D341Med (cell line): Measurements from ENCODE around the gene TNXB.

Experiments
- DNase-seq: peaks from one replicate; pipeline ENCODE4 v3.0.0; 2012; ENCODE audit warnings: low spot score

Gene TNXB

GRCh38 chr6:32139590-32139989 lies 30.5 kb upstream of the TNXB start:
- DNase-seq, result no peak

GRCh38 chr6:32137454-32137853 lies 28.3 kb upstream of the TNXB start:
- no peak for DNase-seq

DNA sequence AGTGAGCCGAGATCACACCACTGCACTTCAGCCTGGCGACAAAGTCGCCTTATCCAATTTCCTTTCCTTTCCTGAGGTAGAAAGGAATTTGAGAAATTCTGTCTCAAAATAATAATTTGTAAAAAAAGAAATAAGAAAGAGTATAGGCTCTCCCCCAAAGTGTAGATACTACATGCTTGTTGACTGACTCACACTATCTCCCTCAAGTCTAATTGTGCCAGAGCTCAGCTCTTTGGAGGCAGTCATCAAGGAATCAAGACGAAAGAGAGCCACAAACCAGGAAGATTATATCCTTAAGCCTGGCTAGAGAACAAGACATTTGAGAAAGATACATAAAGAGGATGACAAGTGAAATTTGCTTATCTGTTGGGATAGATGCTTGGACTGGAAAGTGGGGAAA lies 24.6 kb upstream of the TNXB start:
- no peak for DNase-seq

- DNase-seq, result no peak
Observed at GRCh38 chr6:32132110-32132509, 23.0 kb upstream of the TNXB start.

DNA sequence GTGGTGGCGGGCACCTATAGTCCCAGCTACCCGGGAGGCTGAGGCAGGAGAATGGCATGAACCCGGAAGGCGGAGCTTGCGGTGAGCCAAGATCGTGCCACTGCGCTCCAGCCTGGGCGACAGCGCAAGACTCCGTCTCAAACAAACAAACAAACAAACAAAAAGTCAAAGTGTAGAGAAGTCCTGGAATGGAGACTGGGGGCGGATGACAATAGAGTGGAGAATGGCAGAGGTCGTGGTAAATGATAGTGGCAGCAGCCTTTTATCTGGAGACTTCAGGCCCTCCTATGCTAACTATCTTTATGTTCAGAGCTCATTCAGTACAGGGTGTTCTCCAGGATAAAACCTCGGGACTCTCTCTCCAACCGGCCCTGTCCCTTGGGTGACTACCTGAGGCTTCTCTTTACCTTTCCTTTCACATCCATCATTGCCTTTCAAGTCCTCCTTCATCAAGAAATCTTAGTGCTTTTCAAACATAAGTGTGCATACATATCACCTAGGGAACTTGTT lies 22.4 kb upstream of the TNXB start:
- DNase-seq, result no peak

DNA sequence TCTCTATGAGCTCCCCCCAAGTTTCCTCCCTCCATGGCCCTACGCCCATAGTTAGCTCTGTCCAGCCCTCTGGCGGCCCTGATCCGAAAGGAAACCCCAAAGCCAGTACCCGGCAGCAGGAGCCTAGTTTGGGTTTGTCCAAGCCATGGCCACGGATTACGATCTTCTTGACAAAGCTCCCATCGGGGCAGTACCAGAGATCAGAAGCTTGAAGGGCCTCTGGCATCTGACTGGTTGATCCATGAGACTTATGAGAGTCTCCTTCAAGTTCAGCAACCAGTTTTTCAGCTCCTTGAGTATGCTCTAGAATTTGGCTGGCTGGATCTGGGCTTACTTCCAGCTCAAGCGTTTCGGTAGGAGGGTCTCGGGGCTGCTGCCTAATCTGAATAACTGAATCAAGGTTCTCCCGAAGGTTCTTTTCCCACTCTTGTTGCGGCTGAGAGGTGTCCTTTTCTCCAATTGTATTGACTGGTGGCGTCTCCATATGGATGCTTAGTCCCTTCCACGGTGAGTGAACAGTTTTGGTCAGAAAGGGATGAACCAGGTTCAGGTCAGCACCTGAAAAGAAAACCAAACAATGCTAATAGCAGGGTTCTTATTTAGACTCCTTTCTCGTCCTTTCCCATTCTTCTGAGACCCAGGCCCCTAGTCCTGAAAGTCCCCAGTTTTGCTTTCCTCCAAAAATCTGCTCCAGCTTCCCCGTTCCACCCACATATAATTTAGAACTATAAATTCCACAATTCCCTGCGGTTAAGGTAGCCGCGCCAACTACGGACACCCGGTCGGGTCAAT lies 20.4 kb upstream of the TNXB start:
- no peak for DNase-seq

- no peak for DNase-seq
Observed at GRCh38 chr6:32128751-32129296, 19.7 kb upstream of the TNXB start.

DNA sequence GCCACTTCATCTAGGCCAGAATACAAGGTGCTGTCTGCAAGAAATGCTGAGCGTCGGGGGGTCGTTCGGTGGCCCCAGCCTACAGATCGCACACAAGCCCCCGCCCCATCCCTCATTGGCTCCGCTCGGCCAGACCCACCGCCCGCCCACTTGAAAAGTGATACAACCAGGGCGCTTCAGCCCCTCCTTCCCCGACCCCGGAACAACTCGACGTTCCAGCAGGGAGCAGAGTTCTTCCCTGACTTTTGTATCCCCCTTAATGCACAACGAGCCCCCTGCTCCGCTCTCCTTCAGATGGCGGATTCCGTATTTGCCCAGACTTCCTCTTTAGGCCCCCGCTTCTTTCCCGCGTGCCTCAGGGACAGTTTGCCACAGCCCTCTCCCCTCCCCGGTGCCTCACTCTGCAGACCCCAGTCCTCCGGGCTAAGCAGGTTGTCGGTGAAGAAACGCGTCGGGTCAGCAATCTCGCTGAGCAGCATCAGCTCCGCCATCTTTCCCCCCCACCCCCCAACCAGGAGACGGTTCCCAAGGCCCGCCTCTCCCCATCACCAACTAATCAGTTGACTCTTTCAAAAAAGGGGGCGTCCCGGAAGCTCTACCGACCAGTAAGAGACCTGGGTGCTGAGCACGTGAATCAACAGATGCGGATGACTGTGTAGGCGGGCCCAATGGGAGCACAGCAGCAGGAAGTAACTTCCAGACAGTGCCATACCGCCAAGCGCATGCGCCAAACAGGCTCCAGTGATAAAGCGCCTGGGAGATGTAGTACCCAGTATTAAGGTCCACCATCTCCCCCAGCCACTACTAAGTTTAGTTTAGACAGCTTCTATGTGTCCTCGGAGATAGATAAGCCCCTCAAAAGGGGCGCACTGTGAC lies 18.8 kb upstream of the TNXB start, which contains the start of gene ATF6B:
TSS of gene ATF6B (minus strand) at position 530 of the 876 bp plus-strand sequence. CDS start at position 491, 39 bp downstream.
- peak; percentile 94 for DNase-seq

GRCh38 chr6:32127409-32127716 lies 18.2 kb upstream of the TNXB start:
- DNase-seq, result no peak

DNA sequence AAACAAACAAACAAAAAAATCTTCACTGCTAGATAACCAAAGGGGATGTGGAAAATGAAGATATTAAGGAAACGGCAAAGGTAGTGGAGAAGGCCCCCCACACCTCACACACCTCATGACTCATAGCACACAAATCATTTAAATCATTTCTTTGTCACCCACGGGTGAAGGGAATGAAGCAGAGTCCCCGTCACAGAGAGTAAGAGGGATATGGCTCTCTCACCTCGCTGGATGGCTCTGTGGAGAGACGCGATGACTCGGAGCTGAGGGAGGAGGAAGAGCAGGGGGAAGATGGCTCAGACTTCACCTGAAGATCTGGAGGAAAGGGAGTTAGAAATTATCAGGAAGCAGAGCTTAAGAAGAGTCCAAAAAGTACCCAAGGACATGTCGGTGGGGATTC lies 17.7 kb upstream of the TNXB start:
- DNase-seq, result no peak

DNA sequence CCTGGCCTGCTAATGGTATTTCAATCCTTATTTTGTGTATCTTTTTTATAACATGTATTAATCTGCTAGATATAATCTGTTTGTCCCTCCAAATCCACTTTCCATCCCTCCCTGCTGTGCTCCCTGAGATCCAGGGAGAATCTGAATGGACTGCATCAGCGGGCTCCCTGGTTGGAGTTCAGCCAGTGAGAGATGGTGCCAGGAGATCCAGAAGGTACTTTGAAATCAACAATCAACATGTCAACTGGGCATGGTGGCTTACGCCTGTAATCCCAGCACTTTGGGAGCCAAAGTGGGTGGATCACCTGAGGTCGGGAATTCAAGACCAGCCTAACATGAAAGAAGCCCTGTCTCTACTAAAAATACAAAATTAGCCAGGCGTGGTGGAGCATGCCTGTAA lies 14.5 kb upstream of the TNXB start:
- no peak for DNase-seq

GRCh38 chr6:32120573-32121059 lies 11.5 kb upstream of the TNXB start:
- no peak for DNase-seq

DNA sequence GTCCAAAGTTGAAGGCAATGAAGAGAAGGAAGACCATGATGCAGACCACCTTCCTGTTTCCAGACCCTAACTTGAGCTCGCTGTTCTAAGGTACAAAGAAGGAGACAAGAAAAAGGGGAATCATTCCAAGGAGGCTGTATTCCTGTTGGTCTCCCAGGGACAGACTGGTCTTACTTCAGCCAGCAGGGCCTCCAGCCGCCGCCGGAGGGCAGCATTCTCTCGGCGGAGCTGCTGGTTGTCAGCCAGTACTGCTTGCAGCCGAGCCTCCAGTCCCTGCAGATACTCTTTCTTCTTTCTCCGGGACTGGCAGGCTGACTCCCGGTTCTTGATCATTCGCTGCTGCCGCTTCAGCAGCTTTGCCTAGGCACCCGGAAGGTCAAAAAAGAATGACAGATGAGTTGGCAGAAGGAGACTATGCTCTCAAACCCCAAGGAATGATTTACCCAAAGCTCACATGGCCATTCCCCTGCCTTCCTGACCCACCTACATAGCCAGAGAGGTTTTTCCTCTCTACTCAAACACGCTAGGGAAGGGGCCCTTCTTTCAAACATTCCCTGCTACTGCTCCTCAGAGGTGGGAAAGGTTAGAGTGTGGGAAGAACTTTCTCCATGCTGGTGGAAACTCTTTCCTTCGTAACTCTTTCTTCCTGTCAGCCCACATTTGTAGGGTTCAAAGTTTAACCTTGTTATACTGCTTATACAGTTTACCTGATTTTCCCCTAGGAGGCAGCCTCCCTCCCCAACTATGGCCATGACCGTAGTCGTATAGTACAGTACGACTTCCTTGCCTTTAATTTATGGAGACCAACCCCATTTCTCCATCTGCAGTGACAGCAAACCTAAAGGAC lies 9.9 kb upstream of the TNXB start:
- DNase-seq, result peak; percentile 91

DNA sequence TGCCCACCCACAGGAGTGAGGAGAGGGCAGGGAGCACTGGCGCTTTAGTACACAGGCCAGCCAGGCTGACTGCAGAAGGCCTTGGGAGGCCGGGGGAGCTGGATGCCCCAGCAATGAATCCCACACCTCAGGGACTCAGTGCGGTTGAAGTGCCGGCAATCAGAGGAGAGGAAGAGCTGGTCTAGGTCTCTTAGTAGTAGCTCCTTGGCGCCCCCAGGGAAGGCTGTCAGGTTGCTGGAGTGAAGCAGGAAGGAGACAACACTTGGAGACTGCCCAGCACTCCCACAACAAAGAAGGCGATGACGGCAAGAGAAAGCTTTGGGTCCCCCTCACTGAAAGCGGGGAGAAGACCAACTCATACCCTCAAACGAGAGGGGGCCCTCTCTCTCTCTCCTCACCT lies 8.3 kb upstream of the TNXB start:
- no peak for DNase-seq

GRCh38 chr6:32116674-32117073 lies 7.5 kb upstream of the TNXB start:
- DNase-seq, result peak; percentile 75

GRCh38 chr6:32115623-32116022 lies 6.5 kb upstream of the TNXB start:
- DNase-seq, result no peak

DNA sequence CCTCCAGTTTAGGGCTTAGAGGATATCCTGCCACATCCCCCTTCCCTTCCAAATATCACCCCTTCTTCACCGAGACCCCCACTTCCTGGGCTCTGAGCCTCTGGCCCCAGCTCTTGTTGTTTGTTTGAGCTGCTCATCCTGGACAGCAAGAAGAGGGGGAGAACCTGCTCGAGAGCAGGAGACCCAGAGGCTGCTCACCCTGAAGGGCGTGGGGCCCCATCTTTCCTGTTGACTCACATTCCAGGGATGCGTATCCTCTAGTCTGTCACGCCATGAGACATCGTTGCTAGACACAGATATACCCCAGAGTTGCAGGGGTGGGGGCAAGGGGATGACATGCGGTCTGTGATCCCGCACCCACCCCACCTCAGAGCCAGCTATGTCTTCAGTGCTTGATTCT lies 5.7 kb upstream of the TNXB start:
- DNase-seq, result no peak

GRCh38 chr6:32113386-32114352 lies 4.5 kb upstream of the TNXB start:
- DNase-seq, result no peak

- DNase-seq, result no peak
Observed at GRCh38 chr6:32112431-32112980, 3.4 kb upstream of the TNXB start.

GRCh38 chr6:32111424-32112066 lies 2.4 kb upstream of the TNXB start:
- no peak for DNase-seq
